H1 (cell line): ENCODE data around the gene LCAT. TPM values are rescaled to one million over a fixed set of nuclear protein-coding genes. Genes with fewer than 3 reads are reported as not detected.

Source experiments
- ATF2 ChIP-seq: IDR thresholded peaks from 2 replicates; pipeline ENCODE4 v1.6.1; 2012; ENCODE audit warnings: low read length, inconsistent platforms
- CEBPB ChIP-seq: IDR thresholded peaks from 2 replicates; pipeline ENCODE4 v1.6.1; 2012; ENCODE audit warnings: low read depth, low read length
- KDM1A ChIP-seq: fragments of 200-600, 300-600 bp; sonication (generic); IDR thresholded peaks from 2 replicates; pipeline ENCODE4 v1.7.1; 2016; ENCODE audit warnings: mild to moderate bottlenecking, low read length, borderline replicate concordance
- SP4 ChIP-seq: IDR thresholded peaks from 2 replicates; pipeline ENCODE4 v1.6.1; 2012; ENCODE audit warnings: low read length, inconsistent platforms
- SUZ12 ChIP-seq: fragments of 200-600 bp; sonication (generic); IDR thresholded peaks from 2 replicates; pipeline ENCODE4 v1.6.1; 2012; ENCODE audit warnings: mild to moderate bottlenecking, inconsistent platforms, low read length, moderate library complexity, mixed read lengths
- TAF7 ChIP-seq: optimal IDR thresholded peaks from 2 replicates; pipeline ENCODE3; 2011; ENCODE audit warnings: low read depth, mild to moderate bottlenecking, inconsistent platforms, low read length, moderate library complexity, borderline replicate concordance
- polyA plus RNA-seq, 7 experiments: library from polyadenylated mRNA; depleted of rRNA in 3 of 7; stranded (reverse) in 5 of 7; unstranded in 2 of 7; fragments of >200 nt in 5 of 7; fragments of 200-250 nt in 2 of 7; gene quantifications; 1 replicate in 5 of 7; 2 replicates in 1 of 7; 4 replicates in 1 of 7; pipeline versions ENCODE4 v1.2.1 to v1.2.3, GENCODE V29; 2011 to 2013; ENCODE audit warnings: missing spikeins in 2 of 7, mixed read lengths in 2 of 7
- total RNA-seq: library from RNA; stranded (reverse); fragmentation: NEBNext Ultra II Directional; extraction: Animal tissue kit (Norgen Biotek cat#: 25700); gene quantifications from 2 replicates; pipeline ENCODE4 v1.2.1, GENCODE V29; 2021

LCAT gene
- total and polyA plus RNA-seq, 2 of the 8 experiments (the other 6 are each of a cell fraction or from before 2014, with no cell fraction given), result 9.4 to 19.6 TPM

- TF ChIP-seq SUZ12 (no peak), KDM1A (no peak), CEBPB (no peak), ATF2 (0 out of 2 replicates have a peak, but pooled peaks have one; percentile 78), SP4 (0 out of 2 replicates have a peak, but pooled peaks have one; percentile 52), TAF7 (peak; percentile 46)
- TF ChIP-seq, all 59 proteins: peak for 20
Observed at GRCh38 chr16:67935402-67936123, 8.4 kb downstream of the LCAT start (continued).
